Measurements from ENCODE around the gene C16orf74. TPM values are rescaled to one million over a fixed set of nuclear protein-coding genes. Genes with fewer than 3 reads are reported as not detected.
A peak's percentile ranks its signal among the peaks of the same experiment; 100 is the strongest.

Gene C16orf74
- total RNA-seq, 1 experiment from 2014 or later = 7.7 TPM

- peaks cover 70% of the 10 kb centered on the region for H3K36me3 ChIP-seq
- no peak for DNase-seq (ENCODE audit: low read depth in 1 of 2, low spot score in 2 of 2)
- H3K4me3 ChIP-seq = no peak overlapping the region
- H3K27ac ChIP-seq = no peak overlapping the region
- no peaks in the 10 kb centered on the region for H3K9me3 ChIP-seq (replicated peaks)
- no peaks in the 10 kb centered on the region; the same call in 1 of the 2 replicates for H3K4me1 ChIP-seq (replicated peaks)
- H3K27me3 ChIP-seq (replicated peaks) = no peaks in the 10 kb centered on the region
These were observed 68.4 kb downstream of the C16orf74 start for GRCh38 chr16:85682516-85682915.

GRCh38 chr16:85681255-85681654 is 69.6 kb downstream of the C16orf74 start:
- peaks cover 73% of the 10 kb centered on the region for H3K36me3 ChIP-seq
- H3K27ac ChIP-seq = no peak overlapping the region
- H3K27me3 ChIP-seq (replicated peaks) = no peaks in the 10 kb centered on the region
- H3K9me3 ChIP-seq (replicated peaks) = no peaks in the 10 kb centered on the region
- H3K4me3 ChIP-seq = no peak overlapping the region
- H3K4me1 ChIP-seq (replicated peaks) = no peaks in the 10 kb centered on the region
- DNase-seq (ENCODE audit: low read depth in 1 of 2, low spot score in 2 of 2) = no peak

GRCh38 chr16:85680352-85680944 is 70.4 kb downstream of the C16orf74 start:
- no peak overlapping the region for H3K27ac ChIP-seq
- DNase-seq (ENCODE audit: low read depth in 1 of 2, low spot score in 2 of 2) = no peak
- no peaks in the 10 kb centered on the region for H3K4me1 ChIP-seq (replicated peaks)
- no peaks in the 10 kb centered on the region for H3K9me3 ChIP-seq (replicated peaks)
- H3K4me3 ChIP-seq = no peak overlapping the region
- H3K36me3 ChIP-seq = peaks cover 77% of the 10 kb centered on the region
- no peaks in the 10 kb centered on the region for H3K27me3 ChIP-seq (replicated peaks)

GRCh38 chr16:85679870-85680269 is 71.0 kb downstream of the C16orf74 start:
- no peaks in the 10 kb centered on the region for H3K27me3 ChIP-seq (replicated peaks)
- no peak for DNase-seq (ENCODE audit: low read depth in 1 of 2, low spot score in 2 of 2)
- peaks cover 81% of the 10 kb centered on the region for H3K36me3 ChIP-seq
- no peak overlapping the region for H3K4me3 ChIP-seq
- no peaks in the 10 kb centered on the region for H3K4me1 ChIP-seq (replicated peaks)
- no peaks in the 10 kb centered on the region for H3K9me3 ChIP-seq (replicated peaks)
- no peak overlapping the region for H3K27ac ChIP-seq

- no peak for DNase-seq (ENCODE audit: low read depth in 1 of 2, low spot score in 2 of 2)
These were observed 72.1 kb downstream of the C16orf74 start for GRCh38 chr16:85678821-85679220.

GRCh38 chr16:85678016-85678415 is 72.9 kb downstream of the C16orf74 start:
- H3K9me3 ChIP-seq (replicated peaks) = no peaks in the 10 kb centered on the region
- no peak overlapping the region for H3K27ac ChIP-seq
- H3K27me3 ChIP-seq (replicated peaks) = no peaks in the 10 kb centered on the region
- H3K36me3 ChIP-seq = peaks cover 86% of the 10 kb centered on the region
- H3K4me1 ChIP-seq (replicated peaks) = no peaks in the 10 kb centered on the region
- DNase-seq (ENCODE audit: low read depth in 1 of 2, low spot score in 2 of 2) = no peak
- H3K4me3 ChIP-seq = no peak overlapping the region

More at GRCh38 chr16:85678821-85679220, 72.1 kb downstream of the C16orf74 start:
- H3K4me3 ChIP-seq = no peak overlapping the region
- no peaks in the 10 kb centered on the region for H3K9me3 ChIP-seq (replicated peaks)
- H3K36me3 ChIP-seq = peaks cover 86% of the 10 kb centered on the region
- no peaks in the 10 kb centered on the region for H3K4me1 ChIP-seq (replicated peaks)
- H3K27me3 ChIP-seq (replicated peaks) = no peaks in the 10 kb centered on the region
- H3K27ac ChIP-seq = no peak overlapping the region

GRCh38 chr16:85677383-85677967 is 73.4 kb downstream of the C16orf74 start:
- no peak for DNase-seq (ENCODE audit: low read depth in 1 of 2, low spot score in 2 of 2)
- peaks cover 87% of the 10 kb centered on the region for H3K36me3 ChIP-seq
- no peaks in the 10 kb centered on the region for H3K27me3 ChIP-seq (replicated peaks)
- H3K27ac ChIP-seq = no peak overlapping the region
- H3K9me3 ChIP-seq (replicated peaks) = no peaks in the 10 kb centered on the region
- no peaks in the 10 kb centered on the region for H3K4me1 ChIP-seq (replicated peaks)
- H3K4me3 ChIP-seq = no peak overlapping the region

GRCh38 chr16:85676466-85676865 is 74.4 kb downstream of the C16orf74 start:
- no peak for DNase-seq (ENCODE audit: low read depth in 1 of 2, low spot score in 2 of 2)
- Histone ChIP-seq H3K4me1 (replicated peaks) (no peaks in the 10 kb centered on the region), H3K27ac (no peak overlapping the region), H3K4me3 (no peak overlapping the region), H3K36me3 (peaks cover 97% of the 10 kb centered on the region), H3K27me3 (replicated peaks) (no peaks in the 10 kb centered on the region), H3K9me3 (replicated peaks) (no peaks in the 10 kb centered on the region)

- Histone ChIP-seq H3K27ac (no peak overlapping the region), H3K36me3 (peaks cover 97% of the 10 kb centered on the region), H3K4me3 (no peak overlapping the region), H3K4me1 (replicated peaks) (no peaks in the 10 kb centered on the region), H3K9me3 (replicated peaks) (no peaks in the 10 kb centered on the region), H3K27me3 (replicated peaks) (no peaks in the 10 kb centered on the region)
- peak in 1 of 2 experiments; percentile 23 for DNase-seq (ENCODE audit: low read depth in 1 of 2, low spot score in 2 of 2)
These were observed 75.5 kb downstream of the C16orf74 start for GRCh38 chr16:85675251-85675874.

GRCh38 chr16:85674828-85675227 is 76.1 kb downstream of the C16orf74 start:
- no peaks in the 10 kb centered on the region for H3K9me3 ChIP-seq (replicated peaks)
- H3K36me3 ChIP-seq = peaks cover 94% of the 10 kb centered on the region
- no peak overlapping the region for H3K4me3 ChIP-seq
- H3K27ac ChIP-seq = no peak overlapping the region
- no peak for DNase-seq (ENCODE audit: low read depth in 1 of 2, low spot score in 2 of 2)
- no peaks in the 10 kb centered on the region for H3K4me1 ChIP-seq (replicated peaks)
- H3K27me3 ChIP-seq (replicated peaks) = no peaks in the 10 kb centered on the region

- DNase-seq (ENCODE audit: low read depth in 1 of 2, low spot score in 2 of 2) = no peak
These were observed 76.5 kb downstream of the C16orf74 start for GRCh38 chr16:85674418-85674755.

GRCh38 chr16:85673529-85674417 is 77.1 kb downstream of the C16orf74 start:
- DNase-seq (ENCODE audit: low read depth in 1 of 2, low spot score in 2 of 2) = no peak
- H3K36me3 ChIP-seq = peaks cover 94% of the 10 kb centered on the region

More at GRCh38 chr16:85674418-85674755, 76.5 kb downstream of the C16orf74 start:
- no peaks in the 10 kb centered on the region for H3K27me3 ChIP-seq (replicated peaks)
- no peaks in the 10 kb centered on the region for H3K4me1 ChIP-seq (replicated peaks)
- H3K9me3 ChIP-seq (replicated peaks) = no peaks in the 10 kb centered on the region
- no peak overlapping the region for H3K4me3 ChIP-seq
- H3K36me3 ChIP-seq = peaks cover 94% of the 10 kb centered on the region
- H3K27ac ChIP-seq = no peak overlapping the region

GRCh38 chr16:85670840-85671239 is 80.1 kb downstream of the C16orf74 start:
- Histone ChIP-seq H3K4me3 (no peak overlapping the region), H3K36me3 (peaks cover 93% of the 10 kb centered on the region), H3K27ac (no peak overlapping the region), H3K9me3 (replicated peaks) (no peaks in the 10 kb centered on the region), H3K27me3 (replicated peaks) (no peaks in the 10 kb centered on the region), H3K4me1 (replicated peaks) (no peaks in the 10 kb centered on the region)
- DNase-seq (ENCODE audit: low read depth in 1 of 2, low spot score in 2 of 2) = no peak

More at GRCh38 chr16:85673529-85674417, 77.1 kb downstream of the C16orf74 start:
- Histone ChIP-seq H3K27me3 (replicated peaks) (no peaks in the 10 kb centered on the region), H3K4me3 (no peak overlapping the region), H3K9me3 (replicated peaks) (no peaks in the 10 kb centered on the region), H3K27ac (no peak overlapping the region), H3K4me1 (replicated peaks) (no peaks in the 10 kb centered on the region)

Measured in SJSA1 (cell line).